Measurements from ENCODE around the gene CDC42EP3.
A peak's percentile ranks its signal among the peaks of the same experiment; 100 is the strongest.

CDC42EP3 gene

DNA sequence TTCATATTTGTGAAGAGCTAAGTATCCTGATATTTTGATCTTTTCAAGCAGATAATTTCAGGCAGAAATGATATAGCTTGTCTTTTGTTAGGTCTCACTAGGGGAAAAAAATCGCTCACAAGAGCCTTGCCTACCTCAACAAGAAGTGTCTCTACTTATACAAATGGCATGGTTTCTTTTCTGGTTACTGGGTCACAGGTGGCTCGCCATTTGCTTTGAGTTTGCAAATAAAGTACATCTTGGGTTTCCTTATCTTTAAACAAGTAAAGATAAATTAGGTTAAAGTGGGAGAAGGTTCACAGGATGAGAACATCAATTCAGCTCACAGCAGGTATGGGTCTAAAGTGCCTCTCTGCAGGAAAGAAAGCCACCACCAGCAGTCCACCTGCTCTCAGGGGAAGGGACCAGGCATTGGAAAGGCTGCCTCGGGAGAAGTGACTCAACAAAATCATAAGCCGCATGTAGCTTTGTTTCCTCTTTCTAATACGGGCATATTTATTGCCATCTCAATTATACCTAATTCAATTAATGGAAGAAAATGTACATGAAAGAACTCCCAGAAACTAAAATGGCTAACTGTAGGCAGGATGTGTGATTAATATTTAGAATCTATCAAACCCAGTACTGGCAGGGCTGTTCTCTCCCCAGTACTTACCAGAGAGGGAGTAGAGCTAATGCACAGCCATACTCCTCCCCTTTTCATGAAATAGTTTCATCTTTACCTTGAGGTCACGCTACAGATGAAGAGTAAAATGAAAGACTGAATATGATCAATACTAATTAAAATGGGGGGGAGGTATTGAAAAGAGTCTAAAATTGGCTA is 28.3 kb downstream of the CDC42EP3 start:
- H3K4me3 ChIP-seq = no peak overlapping the region
- H3K27ac ChIP-seq = peak overlapping the region in 4 of 11 experiments; percentile 14 to 25 (median 24); a peak in 7 of 22 replicates
- peaks cover 6 to 96% (median 40%) of the 10 kb centered on the region in 10 experiments for H3K4me1 ChIP-seq
- H3K36me3 ChIP-seq = peaks cover 39 to 75% (median 69%) of the 10 kb centered on the region in 11 experiments
- H4K20me1 ChIP-seq = peaks cover 0 to 47% (median 20%) of the 10 kb centered on the region in 11 experiments; a peak in 14 of 22 replicates
- TF ChIP-seq Cebpa-rat (IDR thresholded peaks at IDR 0.05) = no peak
- H3K9ac ChIP-seq = no peak overlapping the region
- H3K4me2 ChIP-seq = peak overlapping the region in 10 of 11 experiments; percentile 4 to 88 (median 34); a peak in 16 of 22 replicates
- peaks cover 0 to 27% (median 14%) of the 10 kb centered on the region in 11 experiments; a peak in 16 of 22 replicates for H3K9me3 ChIP-seq (replicated peaks in 1 of 11)
- no peaks in the 10 kb centered on the region for H3K27me3 ChIP-seq

DNA sequence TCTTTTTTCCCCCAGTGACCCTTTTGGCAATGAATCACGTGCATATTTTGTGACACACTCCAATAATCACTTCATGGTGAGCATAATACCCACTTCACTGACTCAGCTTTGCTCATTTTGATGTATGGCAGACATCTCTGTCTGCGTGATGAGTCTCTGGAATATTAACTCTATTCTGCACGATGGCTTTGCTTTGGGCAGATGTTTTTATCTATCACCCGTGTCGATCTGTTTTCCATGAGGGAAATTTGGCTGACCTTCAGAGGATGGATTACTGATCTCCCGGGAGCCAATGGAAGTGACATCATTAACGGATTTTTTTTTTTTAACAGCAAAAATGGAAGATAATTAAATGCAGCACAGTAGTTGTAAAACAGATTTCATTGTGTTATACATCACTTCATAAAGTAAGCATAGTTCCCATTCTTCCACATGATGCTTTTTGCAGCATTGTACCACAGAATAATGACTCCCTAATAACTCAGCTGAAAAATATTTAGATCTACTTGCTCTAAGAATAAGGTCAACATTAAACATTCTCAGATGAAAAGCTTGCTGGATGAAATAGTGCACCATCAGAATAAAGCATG is 29.8 kb downstream of the CDC42EP3 start:
- H3K9me3 ChIP-seq (replicated peaks in 1 of 11) = peaks cover 0 to 17% (median 6%) of the 10 kb centered on the region in 11 experiments; a peak in 5 of 22 replicates
- H4K20me1 ChIP-seq = peaks cover 0 to 36% (median 11%) of the 10 kb centered on the region in 11 experiments; a peak in 12 of 22 replicates
- H3K9ac ChIP-seq = no peak overlapping the region
- peaks cover 35 to 61% (median 54%) of the 10 kb centered on the region in 11 experiments for H3K36me3 ChIP-seq
- peak overlapping the region in 3 of 11 experiments; percentile 3 to 88 (median 15); a peak in 1 of 22 replicates for H3K4me2 ChIP-seq
- no peak overlapping the region for H3K27ac ChIP-seq
- no peaks in the 10 kb centered on the region for H3K27me3 ChIP-seq
- TF ChIP-seq Cebpa-rat (IDR thresholded peaks at IDR 0.05) = no peak
- no peak overlapping the region for H3K4me3 ChIP-seq
- peaks cover 5 to 96% (median 38%) of the 10 kb centered on the region in 10 experiments for H3K4me1 ChIP-seq

DNA sequence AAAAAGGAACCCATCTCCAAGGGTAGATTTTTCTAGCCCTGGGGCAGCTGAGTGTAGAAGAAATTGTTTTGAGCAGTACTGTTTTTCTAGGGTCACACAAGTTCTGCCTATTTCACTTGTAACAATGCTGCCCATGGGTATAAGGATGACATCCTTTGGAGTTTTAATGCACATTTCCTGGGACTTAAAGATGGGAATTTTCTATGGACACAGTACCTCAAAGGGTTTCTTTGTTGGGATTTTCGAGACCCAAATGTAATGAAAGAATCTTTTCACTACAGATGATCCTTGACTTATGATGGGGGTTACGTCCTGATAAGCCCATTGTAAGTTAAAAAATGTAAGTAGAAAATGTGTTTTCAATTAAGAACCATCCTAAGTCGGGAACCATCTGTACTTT is 31.8 kb downstream of the CDC42EP3 start:
- no peak overlapping the region for H3K4me3 ChIP-seq
- H3K9me3 ChIP-seq (replicated peaks in 1 of 11) = peaks cover 0 to 14% (median 3%) of the 10 kb centered on the region in 11 experiments; a peak in 3 of 22 replicates
- peak overlapping the region in 1 of 11 experiments; percentile 8; a peak in 1 of 22 replicates for H3K4me2 ChIP-seq
- H3K27me3 ChIP-seq = no peaks in the 10 kb centered on the region
- H3K36me3 ChIP-seq = peaks cover 15 to 40% (median 34%) of the 10 kb centered on the region in 11 experiments; a peak in 21 of 22 replicates
- H3K4me1 ChIP-seq = peaks cover 5 to 93% (median 37%) of the 10 kb centered on the region in 10 experiments; a peak in 19 of 20 replicates
- no peak for TF ChIP-seq Cebpa-rat (IDR thresholded peaks at IDR 0.05)
- peaks cover 0 to 20% (median 0%) of the 10 kb centered on the region in 11 experiments; a peak in 4 of 22 replicates for H4K20me1 ChIP-seq
- H3K27ac ChIP-seq = peak overlapping the region in 3 of 11 experiments; percentile 13 to 19 (median 13); a peak in 5 of 22 replicates
- no peak overlapping the region for H3K9ac ChIP-seq

DNA sequence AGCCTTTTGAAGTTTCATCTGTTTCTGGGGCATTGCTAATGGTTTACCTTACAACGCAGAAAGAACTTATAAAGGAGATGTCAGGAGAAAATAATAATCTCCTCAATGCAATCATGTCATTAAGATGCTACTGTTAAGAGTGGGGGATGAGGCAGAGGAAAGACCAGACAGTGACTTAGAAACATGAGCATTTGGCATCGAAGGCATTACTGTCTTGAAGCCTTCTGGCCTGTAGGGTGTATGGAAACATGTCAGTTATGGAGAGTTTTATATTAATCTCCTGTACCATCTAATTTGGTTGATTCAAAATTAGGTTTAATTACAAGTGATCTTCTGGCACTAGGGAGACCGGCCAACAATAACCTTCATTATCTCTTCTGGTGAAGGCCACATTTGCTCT is 32.5 kb downstream of the CDC42EP3 start:
- H3K4me1 ChIP-seq = peaks cover 5 to 93% (median 32%) of the 10 kb centered on the region in 10 experiments; a peak in 19 of 20 replicates

DNA sequence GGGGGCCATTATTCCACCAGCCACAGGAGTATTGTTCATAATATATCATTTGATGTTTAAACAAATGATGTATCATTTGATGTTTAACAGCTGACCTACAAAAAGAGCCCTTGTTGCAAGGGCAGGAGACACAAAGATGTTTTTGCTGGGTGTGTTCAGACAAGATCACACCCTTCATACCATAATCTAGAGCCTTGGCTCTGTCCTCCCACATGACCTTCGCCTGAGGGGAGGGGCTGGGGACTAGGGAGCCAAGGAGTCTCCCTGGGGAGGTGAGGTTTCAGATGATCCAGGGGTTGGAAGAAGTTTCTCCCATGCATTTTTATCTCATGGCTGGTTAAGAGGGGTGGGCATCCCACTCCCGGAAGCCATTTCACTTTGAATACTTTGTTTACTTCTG is 33.5 kb downstream of the CDC42EP3 start:
- Histone ChIP-seq H3K4me2 (peak overlapping the region in 4 of 11 experiments; percentile 18 to 89 (median 80); a peak in 7 of 22 replicates), H3K4me1 (peaks cover 0 to 93% (median 25%) of the 10 kb centered on the region in 10 experiments; a peak in 16 of 20 replicates), H3K9ac (no peak overlapping the region; a peak in 2 of 22 replicates), H3K27me3 (no peaks in the 10 kb centered on the region), H4K20me1 (peaks cover 0 to 7% (median 0%) of the 10 kb centered on the region in 11 experiments; a peak in 4 of 22 replicates), H3K9me3 (replicated peaks in 1 of 11) (peaks cover 0 to 6% (median 0%) of the 10 kb centered on the region in 11 experiments; a peak in 3 of 22 replicates), H3K27ac (peak overlapping the region in 4 of 11 experiments; percentile 84 to 91 (median 88); a peak in 6 of 22 replicates), H3K36me3 (peaks cover 5 to 24% (median 17%) of the 10 kb centered on the region in 11 experiments; a peak in 21 of 22 replicates), H3K4me3 (no peak overlapping the region)
- no peak for TF ChIP-seq Cebpa-rat (IDR thresholded peaks at IDR 0.05)

More for the DNA sequence above, 32.5 kb downstream of the CDC42EP3 start:
- peak overlapping the region in 3 of 11 experiments; percentile 13 to 19 (median 13); a peak in 4 of 22 replicates for H3K27ac ChIP-seq
- H3K9ac ChIP-seq = no peak overlapping the region
- TF ChIP-seq Cebpa-rat (IDR thresholded peaks at IDR 0.05) = no peak
- H3K4me3 ChIP-seq = no peak overlapping the region
- H3K36me3 ChIP-seq = peaks cover 9 to 34% (median 27%) of the 10 kb centered on the region in 11 experiments; a peak in 21 of 22 replicates
- H3K9me3 ChIP-seq (replicated peaks in 1 of 11) = peaks cover 0 to 12% (median 0%) of the 10 kb centered on the region in 11 experiments; a peak in 3 of 22 replicates
- H3K4me2 ChIP-seq = peak overlapping the region in 1 of 11 experiments; percentile 8; a peak in 1 of 22 replicates
- H4K20me1 ChIP-seq = peaks cover 0 to 15% (median 0%) of the 10 kb centered on the region in 11 experiments; a peak in 4 of 22 replicates
- no peaks in the 10 kb centered on the region for H3K27me3 ChIP-seq

DNA sequence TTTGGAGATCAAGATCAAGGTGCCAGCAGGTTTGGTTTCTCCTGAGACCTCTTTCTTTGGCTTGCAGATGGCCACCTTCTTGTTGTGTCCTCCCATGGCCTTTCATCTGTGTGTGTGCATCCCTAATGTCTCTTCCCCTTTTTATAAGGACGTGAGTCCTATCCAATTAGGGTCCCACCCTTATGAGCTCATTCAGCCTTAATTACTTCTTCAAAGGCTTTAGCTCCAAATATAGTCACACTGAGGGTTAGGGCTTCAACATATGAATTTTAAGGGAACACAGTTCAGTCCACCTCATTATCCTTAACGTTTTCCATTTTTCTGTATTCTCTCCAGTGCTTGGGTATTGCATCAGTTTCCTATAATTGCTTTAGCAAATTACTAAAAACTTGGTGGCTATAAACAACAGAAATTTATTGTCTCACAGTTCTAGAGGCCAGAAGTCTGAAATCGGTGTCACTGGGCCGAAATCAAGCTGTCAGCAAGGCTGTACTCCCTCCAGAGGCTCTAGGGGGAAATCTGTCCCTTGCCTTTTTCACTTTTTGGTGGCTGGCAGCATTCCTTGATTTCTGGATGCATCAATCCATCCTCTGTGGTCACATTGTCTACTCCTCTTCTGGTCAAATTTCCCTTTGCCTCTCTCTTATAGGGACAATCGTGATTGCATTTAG is 34.1 kb downstream of the CDC42EP3 start:
- Histone ChIP-seq H3K27ac (peak overlapping the region in 4 of 11 experiments; percentile 84 to 91 (median 88); a peak in 9 of 22 replicates), H3K4me3 (no peak overlapping the region), H4K20me1 (peaks cover 0 to 6% (median 0%) of the 10 kb centered on the region in 11 experiments; a peak in 2 of 22 replicates), H3K4me1 (peaks cover 0 to 87% (median 22%) of the 10 kb centered on the region in 10 experiments; a peak in 10 of 20 replicates), H3K36me3 (peaks cover 0 to 17% (median 11%) of the 10 kb centered on the region in 11 experiments; a peak in 18 of 22 replicates), H3K27me3 (no peaks in the 10 kb centered on the region), H3K9ac (peak overlapping the region in 2 of 11 experiments; percentile 0 to 74; a peak in 2 of 22 replicates), H3K9me3 (replicated peaks in 1 of 11) (peaks cover 0 to 6% (median 0%) of the 10 kb centered on the region in 11 experiments; a peak in 2 of 22 replicates), H3K4me2 (peak overlapping the region in 5 of 11 experiments; percentile 18 to 89 (median 77); a peak in 9 of 22 replicates)
- TF ChIP-seq Cebpa-rat (IDR thresholded peaks at IDR 0.05) = no peak

DNA sequence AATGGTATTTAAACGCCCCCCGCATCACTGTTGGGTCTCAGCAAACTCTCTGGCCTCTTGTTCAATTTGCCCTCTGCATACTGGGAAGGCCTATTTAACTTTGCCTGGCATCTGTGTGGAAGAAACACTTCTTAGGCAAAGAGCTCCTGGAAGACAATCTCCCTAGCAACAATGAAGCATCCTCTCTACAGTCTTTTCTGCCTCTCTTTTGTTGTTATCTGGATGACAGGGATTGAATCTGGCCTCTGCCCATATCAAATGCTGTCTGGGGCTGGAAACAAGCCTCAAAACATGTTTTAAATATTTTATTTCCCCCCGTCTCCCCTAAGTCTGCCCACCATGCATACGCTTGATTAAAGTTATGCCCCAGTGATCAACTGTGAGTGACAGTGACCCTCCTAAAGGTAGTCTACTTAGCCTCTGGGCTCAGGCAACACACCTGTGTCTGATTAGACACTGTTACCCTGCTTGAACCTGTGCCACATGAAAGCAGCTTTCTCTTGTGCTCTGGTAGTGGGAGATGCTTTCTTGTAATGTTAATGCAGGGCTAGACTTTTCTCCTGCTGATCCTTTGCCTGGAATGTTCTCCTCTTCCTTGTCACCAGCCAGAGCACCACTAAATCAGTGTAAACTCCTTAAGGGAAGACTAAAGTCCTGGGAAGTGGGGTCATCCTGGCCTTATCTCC is 34.9 kb downstream of the CDC42EP3 start:
- no peak for TF ChIP-seq Cebpa-rat (IDR thresholded peaks at IDR 0.05)
- Histone ChIP-seq H4K20me1 (peaks cover 0 to 5% (median 0%) of the 10 kb centered on the region in 11 experiments; a peak in 1 of 22 replicates), H3K36me3 (peaks cover 0 to 9% (median 6%) of the 10 kb centered on the region in 11 experiments; a peak in 14 of 22 replicates), H3K4me1 (peaks cover 0 to 80% (median 22%) of the 10 kb centered on the region in 10 experiments; a peak in 10 of 20 replicates), H3K27me3 (no peaks in the 10 kb centered on the region), H3K4me2 (peak overlapping the region in 7 of 11 experiments; percentile 14 to 89 (median 71); a peak in 11 of 22 replicates), H3K4me3 (no peak overlapping the region), H3K9me3 (replicated peaks in 1 of 11) (peaks cover 0 to 4% (median 0%) of the 10 kb centered on the region in 11 experiments; a peak in 2 of 22 replicates), H3K9ac (peak overlapping the region in 4 of 11 experiments; percentile 48 to 74 (median 71); a peak in 7 of 22 replicates), H3K27ac (peak overlapping the region in 6 of 11 experiments; percentile 53 to 91 (median 85); a peak in 12 of 22 replicates)
